Brain microvascular endothelial cell (primary cell): Measurements from ENCODE around the gene DET1.
A peak's percentile ranks its signal among the peaks of the same experiment; 100 is the strongest.
"Not testable (repeated sequence)": the region's sequence is repeated elsewhere in the genome, so short reads cannot be mapped to it uniquely, and the experiment has no call there.

Experiments
- DNase-seq: peaks from one replicate; pipeline ENCODE4 v3.0.0-alpha.2; 2020
- H3K27ac ChIP-seq: fragments of 250-450 bp; sonication (Bioruptor Pico); 2 replicates; pipeline ENCODE4 v1.5.1; 2020; ENCODE audit warnings: mild to moderate bottlenecking, moderate library complexity
- H3K27me3 ChIP-seq: fragments of 250-450 bp; sonication (Bioruptor Pico); replicated peaks from 2 replicates; pipeline ENCODE4 v1.5.1; 2020; ENCODE audit warnings: mild to moderate bottlenecking
- H3K36me3 ChIP-seq: fragments of 250-450 bp; sonication (Bioruptor Pico); replicated peaks from 2 replicates; pipeline ENCODE4 v1.5.1; 2020; ENCODE audit warnings: mild to moderate bottlenecking
- H3K4me3 ChIP-seq: 2 replicates; pipeline ENCODE4 v1.5.1; 2011; ENCODE audit warnings: low read depth, mild to moderate bottlenecking, control low read depth, low read length, moderate library complexity
- in situ Hi-C: cut with HindIII; loops from 2 replicates; pipeline ENCODE4 v1.10.0; 2017; ENCODE audit warnings: low sequenced_read_pairs, low pct_ligation_motif_present
- TF ChIP-seq, protein P1 (sequence below): IDR thresholded peaks from 2 replicates; pipeline ENCODE4 v1.5.1; 2011; ENCODE audit warnings: low read depth, mild to moderate bottlenecking, moderate library complexity, low read length, control low read depth, inconsistent platforms; ENCODE audit errors: missing control alignments

Gene DET1

GRCh38 chr15:88568589-88568988, 22.1 kb upstream of the DET1 start:
- DNase-seq = no peak
- no peak overlapping the region for H3K27ac ChIP-seq
- TF ChIP-seq, protein P1, sequence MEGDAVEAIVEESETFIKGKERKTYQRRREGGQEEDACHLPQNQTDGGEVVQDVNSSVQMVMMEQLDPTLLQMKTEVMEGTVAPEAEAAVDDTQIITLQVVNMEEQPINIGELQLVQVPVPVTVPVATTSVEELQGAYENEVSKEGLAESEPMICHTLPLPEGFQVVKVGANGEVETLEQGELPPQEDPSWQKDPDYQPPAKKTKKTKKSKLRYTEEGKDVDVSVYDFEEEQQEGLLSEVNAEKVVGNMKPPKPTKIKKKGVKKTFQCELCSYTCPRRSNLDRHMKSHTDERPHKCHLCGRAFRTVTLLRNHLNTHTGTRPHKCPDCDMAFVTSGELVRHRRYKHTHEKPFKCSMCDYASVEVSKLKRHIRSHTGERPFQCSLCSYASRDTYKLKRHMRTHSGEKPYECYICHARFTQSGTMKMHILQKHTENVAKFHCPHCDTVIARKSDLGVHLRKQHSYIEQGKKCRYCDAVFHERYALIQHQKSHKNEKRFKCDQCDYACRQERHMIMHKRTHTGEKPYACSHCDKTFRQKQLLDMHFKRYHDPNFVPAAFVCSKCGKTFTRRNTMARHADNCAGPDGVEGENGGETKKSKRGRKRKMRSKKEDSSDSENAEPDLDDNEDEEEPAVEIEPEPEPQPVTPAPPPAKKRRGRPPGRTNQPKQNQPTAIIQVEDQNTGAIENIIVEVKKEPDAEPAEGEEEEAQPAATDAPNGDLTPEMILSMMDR = no peak
- H3K36me3 ChIP-seq = no peaks in the 10 kb centered on the region
- H3K4me3 ChIP-seq = no peak overlapping the region
- H3K27me3 ChIP-seq = no peaks in the 10 kb centered on the region
- in situ Hi-C loops = no loop called here

- H3K27ac ChIP-seq = no peak overlapping the region
- TF ChIP-seq, protein P1 = no peak
- no peak overlapping the region for H3K4me3 ChIP-seq
- in situ Hi-C loops = no loop called here
- no peaks in the 10 kb centered on the region for H3K36me3 ChIP-seq
- H3K27me3 ChIP-seq = no peaks in the 10 kb centered on the region
- no peak for DNase-seq
Observed at GRCh38 chr15:88564741-88565140, 18.3 kb upstream of the DET1 start.

GRCh38 chr15:88563638-88564037, 17.2 kb upstream of the DET1 start:
- DNase-seq = peak; percentile 57
- Histone ChIP-seq H3K36me3 (no peaks in the 10 kb centered on the region), H3K27me3 (no peaks in the 10 kb centered on the region), H3K4me3 (no peak overlapping the region), H3K27ac (no peak overlapping the region)
- in situ Hi-C loops = no loop called here
- TF ChIP-seq, protein P1 = no peak

DNA sequence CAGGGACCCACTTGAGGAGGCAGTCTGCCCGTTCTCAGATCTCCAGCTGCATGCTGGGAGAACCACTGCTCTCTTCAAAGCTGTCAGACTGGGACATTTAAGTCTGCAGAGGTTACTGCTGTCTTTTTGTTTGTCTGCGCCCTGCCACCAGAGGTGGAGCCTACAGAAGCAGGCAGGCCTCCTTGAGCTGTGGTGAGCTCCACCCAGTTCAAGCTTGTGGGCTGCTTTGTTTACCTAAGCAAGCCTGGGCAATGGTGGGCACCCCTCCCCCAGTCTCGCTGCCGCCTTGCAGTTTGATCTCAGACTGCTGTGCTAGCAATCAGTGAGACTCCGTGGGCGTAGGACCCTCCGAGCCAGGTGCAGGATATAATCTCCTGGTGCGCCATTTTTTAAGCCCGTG, 13.1 kb upstream of the DET1 start:
- H3K27ac ChIP-seq, H3K36me3 ChIP-seq, H3K4me3 ChIP-seq, DNase-seq, H3K27me3 ChIP-seq, in situ Hi-C loops: not testable (repeated sequence)

GRCh38 chr15:88558026-88558425, 11.5 kb upstream of the DET1 start:
- in situ Hi-C loops, H3K27me3 ChIP-seq, H3K4me3 ChIP-seq, H3K27ac ChIP-seq, DNase-seq, H3K36me3 ChIP-seq: not testable (repeated sequence)

- DNase-seq, H3K27ac ChIP-seq, H3K27me3 ChIP-seq, H3K4me3 ChIP-seq, in situ Hi-C loops, H3K36me3 ChIP-seq: not testable (repeated sequence)
Observed at GRCh38 chr15:88548009-88548408, 1.5 kb upstream of the DET1 start.

GRCh38 chr15:88545578-88546247, 768 bp downstream of the DET1 start:
- DNase-seq, H3K27me3 ChIP-seq, in situ Hi-C loops, H3K36me3 ChIP-seq: not testable (repeated sequence)
- Histone ChIP-seq H3K27ac (peak overlapping the region; percentile 69), H3K4me3 (peak overlapping the region; percentile 79)

- no peak overlapping the region for H3K27ac ChIP-seq
- no peak overlapping the region for H3K4me3 ChIP-seq
- TF ChIP-seq, protein P1 = no peak
- H3K36me3 ChIP-seq = no peaks in the 10 kb centered on the region
- no peaks in the 10 kb centered on the region for H3K27me3 ChIP-seq
- no peak for DNase-seq
- in situ Hi-C loops = no loop called here
Observed at GRCh38 chr15:88543065-88543776, 3.3 kb downstream of the DET1 start.
